CD14-positive monocyte (primary cell): ENCODE data around the gene ULK3. TPM values are rescaled to one million over a fixed set of nuclear protein-coding genes. Genes with fewer than 3 reads are reported as not detected.
A peak's percentile ranks its signal among the peaks of the same experiment; 100 is the strongest.

ENCODE experiments used
- DNase-seq, 3 donors: peaks; one replicate each; pipeline ENCODE4 v3.0.0-alpha.2; 2011 to 2022
- H2AFZ ChIP-seq: 2 replicates; pipeline ENCODE4 v1.6.0; 2012; ENCODE audit warnings: mild to moderate bottlenecking, low read depth, low read length, inconsistent platforms; ENCODE audit not compliant: insufficient read depth, poor library complexity, severe bottlenecking
- H3K27ac ChIP-seq, 2 donors: 1 replicate in 1 of 2; 2 replicates in 1 of 2; pipeline ENCODE4 v1.5.1; 2012 to 2013; ENCODE audit warnings: low read length in 2 of 2, control low read depth in 1 of 2, inconsistent platforms in 1 of 2, low read depth in 1 of 2, mild to moderate bottlenecking in 1 of 2
- H3K27me3 ChIP-seq, 2 donors: one replicate each; pipeline versions ENCODE4 v1.6.0 to v1.6.1; 2011 to 2013; ENCODE audit warnings: low read length in 2 of 2; ENCODE audit not compliant: control insufficient read depth in 2 of 2, insufficient read depth in 2 of 2
- H3K36me3 ChIP-seq, 2 donors: replicated peaks in 1 of 2; 1 replicate in 1 of 2; 2 replicates in 1 of 2; pipeline versions ENCODE4 v1.5.1 to v1.6.1; 2012 to 2013; ENCODE audit warnings: low read length in 2 of 2, control low read depth in 1 of 2, inconsistent platforms in 1 of 2, mild to moderate bottlenecking in 1 of 2; ENCODE audit not compliant: insufficient read depth in 2 of 2, control insufficient read depth in 1 of 2
- H3K4me1 ChIP-seq, 2 donors: 1 replicate in 1 of 2; 2 replicates in 1 of 2; pipeline versions ENCODE4 v1.5.1 to v1.6.1; 2012 to 2013; ENCODE audit warnings: low read length in 2 of 2, control low read depth in 1 of 2, inconsistent platforms in 1 of 2, mild to moderate bottlenecking in 1 of 2, moderate library complexity in 1 of 2; ENCODE audit not compliant: insufficient read depth in 2 of 2, control insufficient read depth in 1 of 2
- H3K4me2 ChIP-seq: replicated peaks from 2 replicates; pipeline ENCODE3; 2012; ENCODE audit warnings: low read length, moderate library complexity, mild to moderate bottlenecking; ENCODE audit not compliant: poor library complexity, severe bottlenecking; ENCODE audit errors: extremely low read depth
- H3K4me3 ChIP-seq, 3 experiments: fragments of 200-600 bp in 1 of 3; sonication (generic) in 1 of 3; replicated peaks in 1 of 3; 1 replicate in 2 of 3; 2 replicates in 1 of 3; pipeline ENCODE4 v1.5.1; 2011 to 2013; ENCODE audit warnings: low read length in 3 of 3, mild to moderate bottlenecking in 3 of 3, control low read depth in 2 of 3, low read depth in 2 of 3, inconsistent platforms in 1 of 3, moderate library complexity in 1 of 3
- H3K79me2 ChIP-seq: 2 replicates; pipeline ENCODE4 v1.6.0; 2012; ENCODE audit warnings: mild to moderate bottlenecking, control low read depth, inconsistent platforms, low read length, moderate library complexity; ENCODE audit not compliant: insufficient read depth
- H3K9ac ChIP-seq: 2 replicates; pipeline ENCODE4 v1.6.0; 2017; ENCODE audit warnings: low read length, mild to moderate bottlenecking; ENCODE audit not compliant: insufficient read depth, poor library complexity, severe bottlenecking
- H3K9me3 ChIP-seq, 2 donors: replicated peaks in 1 of 2; 1 replicate in 1 of 2; 2 replicates in 1 of 2; pipeline versions ENCODE4 v1.5.1 to v1.6.1; 2012 to 2013; ENCODE audit warnings: low read length in 2 of 2, control low read depth in 1 of 2; ENCODE audit not compliant: control insufficient read depth in 1 of 2, insufficient read depth in 1 of 2
- H4K20me1 ChIP-seq: 2 replicates; pipeline ENCODE4 v1.6.0; 2012; ENCODE audit warnings: mild to moderate bottlenecking, low read length, control low read depth, moderate library complexity; ENCODE audit not compliant: insufficient read depth
- H3K27ac Mint-ChIP-seq, 7 donors: one replicate each; pipeline ENCODE4 v1.8.0; 2020; ENCODE audit warnings: mild to moderate bottlenecking in 7 of 7, mixed read lengths in 7 of 7, moderate library complexity in 6 of 7, inconsistent platforms in 2 of 7
- H3K27me3 Mint-ChIP-seq, 3 donors: one replicate each; pipeline ENCODE4 v1.8.0; 2021 to 2022; ENCODE audit warnings: low read depth in 3 of 3, mild to moderate bottlenecking in 3 of 3, mixed read lengths in 3 of 3, moderate library complexity in 3 of 3, inconsistent platforms in 1 of 3
- H3K36me3 Mint-ChIP-seq, 2 donors: one replicate each; pipeline ENCODE4 v1.8.0; 2020; ENCODE audit warnings: mixed read lengths in 2 of 2, inconsistent platforms in 1 of 2, mild to moderate bottlenecking in 1 of 2
- H3K4me1 Mint-ChIP-seq: one replicate; pipeline ENCODE4 v1.8.0; 2020; ENCODE audit warnings: mild to moderate bottlenecking, mixed read lengths
- H3K4me3 Mint-ChIP-seq, 2 donors: one replicate each; pipeline ENCODE4 v1.8.0; 2020; ENCODE audit warnings: mild to moderate bottlenecking in 2 of 2, mixed read lengths in 2 of 2, moderate library complexity in 1 of 2
- H3K9me3 Mint-ChIP-seq, 7 donors: one replicate each; pipeline ENCODE4 v1.8.0; 2020 to 2022; ENCODE audit warnings: mixed read lengths in 7 of 7, mild to moderate bottlenecking in 6 of 7, moderate library complexity in 6 of 7, inconsistent platforms in 2 of 7
- CTCF ChIP-seq: fragments of 200-600 bp; IDR thresholded peaks from one replicate; pipeline ENCODE4 v1.8.0; 2022; ENCODE audit warnings: antibody characterized with exemption, mild to moderate bottlenecking
- WGBS: methylation state at CpG from one replicate; pipeline ENCODE4 v1.1.5; 2013; ENCODE audit warnings: missing lambda C conversion rate; ENCODE audit not compliant: insufficient coverage; 5-methylcytosine and 5-hydroxymethylcytosine counted together
- intact Hi-C, 2 donors: fragments of 100-400 bp; cut with micrococcal nuclease; formaldehyde crosslinking; loops; one replicate each; pipeline versions ENCODE4 v1.15.0 to v1.15.1; 2023
- polyA plus RNA-seq, 3 donors: library from polyadenylated mRNA; depleted of rRNA in 1 of 3; unstranded in 2 of 3; stranded (reverse) in 1 of 3; fragments of 300-500 nt in 2 of 3; fragments of >200 nt in 1 of 3; fragmentation: Illumina TruSeq in 2 of 3; gene quantifications; 1 replicate in 2 of 3; 2 replicates in 1 of 3; pipeline ENCODE4 v1.2.3, GENCODE V29; 2012 to 2021

Gene ULK3
- polyA plus RNA-seq, 3 donors, result 9.4 to 58.7 (median 16.0) TPM

GRCh38 chr15:74841891-74842373 lies 1.0 kb downstream of the ULK3 start:
- H3K9me3 ChIP-seq, result no peaks in the 10 kb centered on the region
- no peak overlapping the region for H3K27ac ChIP-seq
- DNase-seq, result no peak
- Mint-ChIP-seq H3K9me3 (no peaks in the 10 kb centered on the region), H3K36me3 (peaks cover 29 to 51% of the 10 kb centered on the region in 2 donors), H3K27ac (no peak overlapping the region), H3K27me3 (peaks cover 0 to 3% (median 0%) of the 10 kb centered on the region in 3 donors), H3K4me1 (peaks cover 37% of the 10 kb centered on the region), H3K4me3 (peak overlapping the region; percentile 87 to 92)
- H4K20me1 ChIP-seq, result peaks cover 27% of the 10 kb centered on the region
- peaks cover 16 to 22% of the 10 kb centered on the region in 2 donors for H3K4me1 ChIP-seq
- no peak overlapping the region for H3K9ac ChIP-seq
- peak overlapping the region; percentile 97 for H3K4me2 ChIP-seq
- H3K79me2 ChIP-seq, result peaks cover 2% of the 10 kb centered on the region
- peaks cover 31 to 48% of the 10 kb centered on the region in 2 donors for H3K36me3 ChIP-seq
- TF ChIP-seq CTCF, result no peak
- WGBS, result 95% methylated on average over 11 of the region's 14 CpGs
- H2AFZ ChIP-seq, result no peak overlapping the region
- H3K27me3 ChIP-seq, result no peaks in the 10 kb centered on the region
- intact Hi-C loops, result loop anchor here (10.0 kb wide), 1 partner anchor 63 kb away; the partner anchor contains the start of gene FAM219B (in 2 of the 2)
- peak overlapping the region in 1 of 3 experiments; percentile 95 for H3K4me3 ChIP-seq

- Histone ChIP-seq H4K20me1 (peaks cover 27% of the 10 kb centered on the region), H3K79me2 (peaks cover 2% of the 10 kb centered on the region), H3K9me3 (no peaks in the 10 kb centered on the region), H3K27ac (no peak overlapping the region), H3K4me3 (no peak overlapping the region), H3K4me2 (no peak overlapping the region), H2AFZ (no peak overlapping the region), H3K9ac (no peak overlapping the region), H3K36me3 (peaks cover 25 to 48% of the 10 kb centered on the region in 2 donors), H3K27me3 (no peaks in the 10 kb centered on the region), H3K4me1 (peaks cover 16 to 22% of the 10 kb centered on the region in 2 donors)
- H3K36me3 Mint-ChIP-seq, result peaks cover 26 to 51% of the 10 kb centered on the region in 2 donors
- peaks cover 37% of the 10 kb centered on the region for H3K4me1 Mint-ChIP-seq
- H3K27ac Mint-ChIP-seq, result no peak overlapping the region
- intact Hi-C loops, result loop anchor here (10.0 kb wide), 1 partner anchor 64 kb away; the partner anchor contains the start of gene FAM219B (in 2 of the 2)
- peaks cover 0 to 3% (median 0%) of the 10 kb centered on the region in 3 donors for H3K27me3 Mint-ChIP-seq
- H3K9me3 Mint-ChIP-seq, result no peaks in the 10 kb centered on the region
- DNase-seq, result no peak
- TF ChIP-seq CTCF, result no peak
- WGBS, result 92% methylated on average over 9 of the region's 9 CpGs
- peak overlapping the region; percentile 5 to 30 for H3K4me3 Mint-ChIP-seq
Observed at GRCh38 chr15:74840851-74841775, 1.8 kb downstream of the ULK3 start.
